ENCODE measurements around the gene KHDC3L.
A peak's percentile ranks its signal among the peaks of the same experiment; 100 is the strongest.
"Not testable (repeated sequence)": the region's sequence is repeated elsewhere in the genome, so short reads cannot be mapped to it uniquely, and the experiment has no call there.

Gene KHDC3L

GRCh38 chr6:73382462-73383113, 20.1 kb downstream of the KHDC3L start:
- peaks cover 3% of the 10 kb centered on the region for H3K4me1 Mint-ChIP-seq (ENCODE audit: low read depth)
- DNase-seq (ENCODE audit: low spot score), result no peak
- peaks cover 1% of the 10 kb centered on the region for H3K36me3 Mint-ChIP-seq (ENCODE audit: low read depth)
- no peak overlapping the region for H3K27ac Mint-ChIP-seq
- peaks cover 4% of the 10 kb centered on the region for H3K27me3 Mint-ChIP-seq (ENCODE audit: low read depth)
- no peaks in the 10 kb centered on the region for H3K9me3 Mint-ChIP-seq
- H3K4me3 Mint-ChIP-seq, result no peak overlapping the region

GRCh38 chr6:73388433-73388799, 26.0 kb downstream of the KHDC3L start:
- Mint-ChIP-seq H3K4me1 (ENCODE audit: low read depth) (peaks cover 28% of the 10 kb centered on the region), H3K36me3 (ENCODE audit: low read depth) (peaks cover 2% of the 10 kb centered on the region), H3K27me3 (ENCODE audit: low read depth) (peaks cover 2% of the 10 kb centered on the region), H3K9me3 (no peaks in the 10 kb centered on the region), H3K27ac (peak overlapping the region; percentile 84), H3K4me3 (peak overlapping the region; percentile 84)
- DNase-seq (ENCODE audit: low spot score), result no peak

GRCh38 chr6:73388800-73389512, 26.5 kb downstream of the KHDC3L start:
- Mint-ChIP-seq H3K27me3 (ENCODE audit: low read depth) (peaks cover 2% of the 10 kb centered on the region), H3K4me1 (ENCODE audit: low read depth) (peaks cover 28% of the 10 kb centered on the region)
- peak; percentile 69 for DNase-seq (ENCODE audit: low spot score)

GRCh38 chr6:73389854-73390253, 27.4 kb downstream of the KHDC3L start:
- Mint-ChIP-seq H3K9me3 (no peaks in the 10 kb centered on the region), H3K27me3 (ENCODE audit: low read depth) (peaks cover 2% of the 10 kb centered on the region), H3K27ac (no peak overlapping the region), H3K36me3 (ENCODE audit: low read depth) (peaks cover 5% of the 10 kb centered on the region), H3K4me3 (peak overlapping the region; percentile 9), H3K4me1 (ENCODE audit: low read depth) (peaks cover 28% of the 10 kb centered on the region)
- DNase-seq (ENCODE audit: low spot score), result no peak

More at GRCh38 chr6:73388800-73389512, 26.5 kb downstream of the KHDC3L start:
- Mint-ChIP-seq H3K27ac (peak overlapping the region; percentile 84), H3K36me3 (ENCODE audit: low read depth) (peaks cover 6% of the 10 kb centered on the region), H3K4me3 (peak overlapping the region; percentile 84), H3K9me3 (no peaks in the 10 kb centered on the region)

- Mint-ChIP-seq H3K4me3 (peak overlapping the region; percentile 23), H3K9me3 (no peaks in the 10 kb centered on the region), H3K36me3 (ENCODE audit: low read depth) (peaks cover 5% of the 10 kb centered on the region), H3K27ac (no peak overlapping the region), H3K4me1 (ENCODE audit: low read depth) (peaks cover 27% of the 10 kb centered on the region), H3K27me3 (ENCODE audit: low read depth) (no peaks in the 10 kb centered on the region)
- no peak for DNase-seq (ENCODE audit: low spot score)
Measured at GRCh38 chr6:73391675-73392074, 29.2 kb downstream of the KHDC3L start.

GRCh38 chr6:73392188-73392587, 29.7 kb downstream of the KHDC3L start:
- not testable (repeated sequence) for H3K27ac Mint-ChIP-seq; H3K36me3 Mint-ChIP-seq (ENCODE audit: low read depth); H3K4me3 Mint-ChIP-seq; H3K9me3 Mint-ChIP-seq; H3K27me3 Mint-ChIP-seq (ENCODE audit: low read depth); DNase-seq (ENCODE audit: low spot score)
- H3K4me1 Mint-ChIP-seq (ENCODE audit: low read depth), result peaks cover 27% of the 10 kb centered on the region

- Mint-ChIP-seq H3K27me3 (ENCODE audit: low read depth) (no peaks in the 10 kb centered on the region), H3K27ac (peak overlapping the region; percentile 28), H3K4me3 (no peak overlapping the region), H3K4me1 (ENCODE audit: low read depth) (peaks cover 24% of the 10 kb centered on the region), H3K9me3 (no peaks in the 10 kb centered on the region), H3K36me3 (ENCODE audit: low read depth) (peaks cover 5% of the 10 kb centered on the region)
- no peak for DNase-seq (ENCODE audit: low spot score)
Measured at GRCh38 chr6:73393278-73393677, 30.8 kb downstream of the KHDC3L start.

- H3K4me1 Mint-ChIP-seq (ENCODE audit: low read depth), result peaks cover 17% of the 10 kb centered on the region
- peak within 1 kb of the TSS; percentile 94 for H3K27ac Mint-ChIP-seq
- DNase-seq (ENCODE audit: low spot score), result peak; percentile 33
- peak within 1 kb of the TSS; percentile 81 for H3K4me3 Mint-ChIP-seq
- no peaks in the 10 kb centered on the region for H3K27me3 Mint-ChIP-seq (ENCODE audit: low read depth)
- H3K9me3 Mint-ChIP-seq, result no peaks in the 10 kb centered on the region
- peaks cover 4% of the 10 kb centered on the region for H3K36me3 Mint-ChIP-seq (ENCODE audit: low read depth)
Measured at GRCh38 chr6:73394577-73395354, 32.3 kb downstream of the KHDC3L start, which contains the start of gene DDX43. Gene DDX43, plus strand, starts transcription at chr6:73394828. Its CDS starts 78 bp downstream, at chr6:73394906.

GRCh38 chr6:73395875-73396274, 33.4 kb downstream of the KHDC3L start:
- Mint-ChIP-seq H3K9me3 (no peaks in the 10 kb centered on the region), H3K4me1 (ENCODE audit: low read depth) (peaks cover 14% of the 10 kb centered on the region), H3K27ac (no peak overlapping the region), H3K36me3 (ENCODE audit: low read depth) (peaks cover 4% of the 10 kb centered on the region), H3K4me3 (no peak overlapping the region), H3K27me3 (ENCODE audit: low read depth) (no peaks in the 10 kb centered on the region)
- DNase-seq (ENCODE audit: low spot score), result no peak

- H3K9me3 Mint-ChIP-seq, result no peaks in the 10 kb centered on the region
- H3K4me3 Mint-ChIP-seq, result no peak overlapping the region
- H3K36me3 Mint-ChIP-seq (ENCODE audit: low read depth), result peaks cover 5% of the 10 kb centered on the region
- no peak overlapping the region for H3K27ac Mint-ChIP-seq
- peaks cover 2% of the 10 kb centered on the region for H3K4me1 Mint-ChIP-seq (ENCODE audit: low read depth)
- no peaks in the 10 kb centered on the region for H3K27me3 Mint-ChIP-seq (ENCODE audit: low read depth)
- DNase-seq (ENCODE audit: low spot score), result no peak
Measured at GRCh38 chr6:73400656-73401055, 38.2 kb downstream of the KHDC3L start.

GRCh38 chr6:73409395-73409794, 46.9 kb downstream of the KHDC3L start:
- peaks cover 18% of the 10 kb centered on the region for H3K36me3 Mint-ChIP-seq (ENCODE audit: low read depth)
- no peak overlapping the region for H3K4me3 Mint-ChIP-seq
- H3K9me3 Mint-ChIP-seq, result no peaks in the 10 kb centered on the region
- H3K27me3 Mint-ChIP-seq (ENCODE audit: low read depth), result no peaks in the 10 kb centered on the region
- no peaks in the 10 kb centered on the region for H3K4me1 Mint-ChIP-seq (ENCODE audit: low read depth)
- no peak overlapping the region for H3K27ac Mint-ChIP-seq
- no peak for DNase-seq (ENCODE audit: low spot score)

- no peak overlapping the region for H3K4me3 Mint-ChIP-seq
- no peaks in the 10 kb centered on the region for H3K27me3 Mint-ChIP-seq (ENCODE audit: low read depth)
- no peak overlapping the region for H3K27ac Mint-ChIP-seq
- H3K4me1 Mint-ChIP-seq (ENCODE audit: low read depth), result peaks cover under 1% of the 10 kb centered on the region
- H3K36me3 Mint-ChIP-seq (ENCODE audit: low read depth), result peaks cover 36% of the 10 kb centered on the region
- no peak for DNase-seq (ENCODE audit: low spot score)
- H3K9me3 Mint-ChIP-seq, result no peaks in the 10 kb centered on the region
Measured at GRCh38 chr6:73413102-73413501, 50.6 kb downstream of the KHDC3L start.
